Ascending aorta (tissue), 2 donors: ENCODE measurements around the gene PAK4. TPM values are rescaled to one million over a fixed set of nuclear protein-coding genes. Genes with fewer than 3 reads are reported as not detected.

Source experiments
- DNase-seq, 2 donors: peaks; one replicate each; pipeline ENCODE4 v3.0.0-alpha.2; 2019; ENCODE audit warnings: low spot score in 2 of 2
- H3K27ac ChIP-seq, 2 donors: fragments of 200-600 bp; sonication (generic); one replicate each; pipeline ENCODE4 v1.5.1; 2016 to 2017; ENCODE audit warnings: mild to moderate bottlenecking in 1 of 2
- H3K27me3 ChIP-seq: fragments of 200-600 bp; sonication (generic); one replicate; pipeline ENCODE4 v1.5.1; 2017
- H3K36me3 ChIP-seq, 2 donors: fragments of 200-600 bp; sonication (generic); one replicate each; pipeline ENCODE4 v1.5.1; 2016
- H3K4me1 ChIP-seq, 2 donors: fragments of 200-600 bp; sonication (generic); one replicate each; pipeline ENCODE4 v1.5.1; 2016 to 2017; ENCODE audit warnings: mild to moderate bottlenecking in 1 of 2
- H3K4me3 ChIP-seq, 2 donors: fragments of 200-600 bp; sonication (generic); one replicate each; pipeline ENCODE4 v1.5.1; 2016 to 2017; ENCODE audit warnings: mild to moderate bottlenecking in 1 of 2
- H3K9me3 ChIP-seq, 2 donors: fragments of 200-600 bp; sonication (generic); one replicate each; pipeline ENCODE4 v1.5.1; 2016
- CTCF ChIP-seq, 3 experiments: fragments of 200-600 bp in 2 of 3; fragments of 450-650 bp in 1 of 3; sonication (generic) in 2 of 3; IDR thresholded peaks; one replicate each; pipeline ENCODE4 v1.5.1; 2016 to 2019; ENCODE audit warnings: antibody characterized with exemption in 3 of 3, mild to moderate bottlenecking in 1 of 3, moderate library complexity in 1 of 3
- intact Hi-C: fragments of 100-400 bp; cut with DNase I; formaldehyde crosslinking; loops from one replicate; pipeline ENCODE4 v1.15.1; 2023
- total RNA-seq: library from RNA; depleted of rRNA; stranded (reverse); fragments of >200 nt; gene quantifications from one replicate; pipeline ENCODE4 v1.1.0, GENCODE V29; 2016

PAK4 gene
- total RNA-seq, 1 donor from 2014 or later: 27.4 TPM

- H3K4me1 ChIP-seq: no peaks in the 10 kb centered on the region
- intact Hi-C loops: loop anchor here (10.0 kb wide), 1 partner anchor 143 kb away; the partner anchor contains the start of gene LRFN1
- TF ChIP-seq CTCF (IDR thresholded peaks at IDR 0.05): no peak
Measured at GRCh38 chr19:39182174-39182505, 56.6 kb downstream of the PAK4 start.

GRCh38 chr19:39183104-39183503 lies 57.5 kb downstream of the PAK4 start:
- TF ChIP-seq CTCF (IDR thresholded peaks at IDR 0.05): no peak
- Histone ChIP-seq H3K9me3 (no peaks in the 10 kb centered on the region), H3K4me3 (no peak overlapping the region), H3K27me3 (no peaks in the 10 kb centered on the region), H3K4me1 (no peaks in the 10 kb centered on the region), H3K36me3 (peaks cover 7% of the 10 kb centered on the region in 2 donors), H3K27ac (no peak overlapping the region)
- DNase-seq: no peak
- intact Hi-C loops: loop anchor here (10.0 kb wide), 1 partner anchor 142 kb away; the partner anchor contains the start of gene LRFN1

More at GRCh38 chr19:39182174-39182505, 56.6 kb downstream of the PAK4 start:
- no peak for DNase-seq
- H3K27ac ChIP-seq: no peak overlapping the region
- H3K4me3 ChIP-seq: no peak overlapping the region
- H3K36me3 ChIP-seq: peaks cover 15 to 16% of the 10 kb centered on the region in 2 donors
- no peaks in the 10 kb centered on the region for H3K27me3 ChIP-seq
- no peaks in the 10 kb centered on the region for H3K9me3 ChIP-seq

- no peak for DNase-seq
- intact Hi-C loops: loop anchor here (10.0 kb wide), 1 partner anchor 138 kb away; the partner anchor contains the start of gene LRFN1
- no peaks in the 10 kb centered on the region for H3K4me1 ChIP-seq
Measured at GRCh38 chr19:39186391-39186790, 60.8 kb downstream of the PAK4 start.

DNA sequence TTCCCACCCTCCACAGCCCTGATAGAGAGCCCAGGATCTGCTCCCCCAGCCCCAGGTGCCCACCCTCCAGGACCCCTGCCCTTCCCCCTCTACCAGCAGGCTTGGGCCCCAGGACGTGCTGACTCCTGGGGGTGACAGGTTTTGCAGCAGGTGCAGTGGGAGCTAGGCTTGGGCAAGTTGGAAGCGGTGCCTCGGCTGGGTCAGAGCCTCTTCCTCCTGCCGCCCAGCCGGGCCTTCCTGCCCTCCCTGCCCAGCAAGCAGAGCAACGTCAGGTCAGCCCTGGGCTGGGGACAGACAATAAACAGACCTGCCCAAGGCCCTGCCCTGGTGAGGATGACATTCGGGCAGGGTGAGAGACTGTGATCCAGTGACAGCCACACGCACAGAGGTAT lies 62.0 kb downstream of the PAK4 start:
- intact Hi-C loops: loop anchor here (1.0 to 10.0 kb wide), 2 partner anchors 65 to 137 kb away; partner anchors contain the start of gene LRFN1

More at GRCh38 chr19:39186391-39186790, 60.8 kb downstream of the PAK4 start:
- Histone ChIP-seq H3K9me3 (no peaks in the 10 kb centered on the region), H3K27ac (no peak overlapping the region), H3K4me3 (no peak overlapping the region), H3K36me3 (no peaks in the 10 kb centered on the region), H3K27me3 (no peaks in the 10 kb centered on the region)
- TF ChIP-seq CTCF (IDR thresholded peaks at IDR 0.05): no peak

GRCh38 chr19:39188960-39189359 lies 63.4 kb downstream of the PAK4 start:
- no peaks in the 10 kb centered on the region for H3K9me3 ChIP-seq
- intact Hi-C loops: loop anchor here (10.0 kb wide), 1 partner anchor 136 kb away; the partner anchor contains the start of gene LRFN1
- H3K4me3 ChIP-seq: no peak overlapping the region

More for the DNA sequence above, 62.0 kb downstream of the PAK4 start:
- no peaks in the 10 kb centered on the region for H3K4me1 ChIP-seq
- H3K36me3 ChIP-seq: no peaks in the 10 kb centered on the region
- H3K9me3 ChIP-seq: no peaks in the 10 kb centered on the region
- H3K27me3 ChIP-seq: no peaks in the 10 kb centered on the region
- no peak for TF ChIP-seq CTCF (IDR thresholded peaks at IDR 0.05)
- no peak overlapping the region for H3K4me3 ChIP-seq
- H3K27ac ChIP-seq: no peak overlapping the region
- DNase-seq: no peak

More at GRCh38 chr19:39188960-39189359, 63.4 kb downstream of the PAK4 start:
- H3K4me1 ChIP-seq: no peaks in the 10 kb centered on the region
- no peaks in the 10 kb centered on the region for H3K36me3 ChIP-seq
- no peak for DNase-seq
- no peaks in the 10 kb centered on the region for H3K27me3 ChIP-seq
- no peak overlapping the region for H3K27ac ChIP-seq
- TF ChIP-seq CTCF (IDR thresholded peaks at IDR 0.05): no peak
